ENCODE results near the gene VHLL. TPM values are rescaled to one million over a fixed set of nuclear protein-coding genes. Genes with fewer than 3 reads are reported as not detected.
"Not testable (repeated sequence)": the region's sequence is repeated elsewhere in the genome, so short reads cannot be mapped to it uniquely, and the experiment has no call there.

Gene VHLL
- total RNA-seq, 1 experiment from 2014 or later = 1.1 TPM

GRCh38 chr1:156337052-156337887, 38.2 kb upstream of the VHLL start:
- Histone ChIP-seq H3K9ac (ENCODE audit: low read length) (peak overlapping the region; percentile 94), H3K27ac (ENCODE audit: low read length) (peak overlapping the region; percentile 41), H3K79me2 (ENCODE audit: low read length) (peaks cover 56% of the 10 kb centered on the region), H3K9me2 (replicated peaks; ENCODE audit: low read length) (no peaks in the 10 kb centered on the region), H3K9me3 (ENCODE audit: low read length) (no peaks in the 10 kb centered on the region), H3K4me1 (ENCODE audit: insufficient read depth, low read length) (peaks cover 13% of the 10 kb centered on the region), H3F3A (ENCODE audit: low read length, unreplicated experiment) (no peaks in the 10 kb centered on the region), H2AFZ (ENCODE audit: low read length) (peak overlapping the region; percentile 52), H3K36me3 (ENCODE audit: low read depth, low read length) (peaks cover 33% of the 10 kb centered on the region), H3K27me3 (ENCODE audit: low read length) (no peaks in the 10 kb centered on the region), H3K4me2 (ENCODE audit: low read length) (peak overlapping the region; percentile 94), H4K20me1 (ENCODE audit: low read length) (peaks cover 37% of the 10 kb centered on the region), H3K4me3 (ENCODE audit: low read length) (peak overlapping the region; percentile 98)
- BruUV-seq (replicated peaks) = TSS peak; percentile 38
- ATAC-seq (no peak), DNase-seq (peak; percentile 20)
- intact Hi-C loops (cut with micrococcal nuclease) = no loop called here
- TF ChIP-seq EZH2 (IDR thresholded peaks at IDR 0.05; ENCODE audit: low read length, unreplicated experiment) = no peak
- TF ChIP-seq CTCF (conservative IDR thresholded peaks at IDR 0.05; ENCODE audit: low read depth, low read length) = no peak
- TF ChIP-seq EZH2phosphoT487 (IDR thresholded peaks at IDR 0.05; ENCODE audit: borderline replicate concordance, low read length) = no peak
- ChIA-PET CTCF (no interaction called here), POLR2A (ENCODE audit: unreplicated experiment) (no interaction called here)

GRCh38 chr1:156336242-156336641, 37.1 kb upstream of the VHLL start:
- TF ChIP-seq CTCF (conservative IDR thresholded peaks at IDR 0.05; ENCODE audit: low read depth, low read length) (peak; percentile 78), EZH2 (IDR thresholded peaks at IDR 0.05; ENCODE audit: low read length, unreplicated experiment) (no peak), EZH2phosphoT487 (IDR thresholded peaks at IDR 0.05; ENCODE audit: borderline replicate concordance, low read length) (no peak)
- peak overlapping the region; percentile 94 for H3K4me2 ChIP-seq (ENCODE audit: low read length)
- peaks cover 37% of the 10 kb centered on the region for H4K20me1 ChIP-seq (ENCODE audit: low read length)
- ChIA-PET CTCF (no interaction called here), POLR2A (ENCODE audit: unreplicated experiment) (no interaction called here)
- H3K27me3 ChIP-seq (ENCODE audit: low read length) = no peaks in the 10 kb centered on the region
- peak; percentile 31 for DNase-seq
- no peak overlapping the region for H3K27ac ChIP-seq (ENCODE audit: low read length)
- H3F3A ChIP-seq (ENCODE audit: low read length, unreplicated experiment) = no peaks in the 10 kb centered on the region
- ATAC-seq = no peak
- H3K9me3 ChIP-seq (ENCODE audit: low read length) = no peaks in the 10 kb centered on the region
- H2AFZ ChIP-seq (ENCODE audit: low read length) = no peak overlapping the region
- peak overlapping the region; percentile 94 for H3K9ac ChIP-seq (ENCODE audit: low read length)
- BruUV-seq (replicated peaks) = no TSS peak
- H3K9me2 ChIP-seq (replicated peaks; ENCODE audit: low read length) = no peaks in the 10 kb centered on the region
- H3K79me2 ChIP-seq (ENCODE audit: low read length) = peaks cover 60% of the 10 kb centered on the region
- H3K4me3 ChIP-seq (ENCODE audit: low read length) = peak overlapping the region; percentile 98
- H3K4me1 ChIP-seq (ENCODE audit: insufficient read depth, low read length) = peaks cover 13% of the 10 kb centered on the region
- intact Hi-C loops (cut with micrococcal nuclease) = no loop called here
- peaks cover 38% of the 10 kb centered on the region for H3K36me3 ChIP-seq (ENCODE audit: low read depth, low read length)

- H3K27me3 ChIP-seq (ENCODE audit: low read length); H2AFZ ChIP-seq (ENCODE audit: low read length); H3K27ac ChIP-seq (ENCODE audit: low read length); BruUV-seq (replicated peaks); POLR2A ChIA-PET (ENCODE audit: unreplicated experiment); H3K9ac ChIP-seq (ENCODE audit: low read length); H3F3A ChIP-seq (ENCODE audit: low read length, unreplicated experiment); H3K9me2 ChIP-seq (replicated peaks; ENCODE audit: low read length); H3K4me3 ChIP-seq (ENCODE audit: low read length); H3K9me3 ChIP-seq (ENCODE audit: low read length); H3K4me2 ChIP-seq (ENCODE audit: low read length); CTCF ChIA-PET; intact Hi-C loops (cut with micrococcal nuclease): not testable (repeated sequence)
- H3K4me1 ChIP-seq (ENCODE audit: insufficient read depth, low read length) = peaks cover 11% of the 10 kb centered on the region
- peaks cover 24% of the 10 kb centered on the region; the same call in 1 of the 2 replicates for H4K20me1 ChIP-seq (ENCODE audit: low read length)
- H3K36me3 ChIP-seq (ENCODE audit: low read depth, low read length) = peaks cover 64% of the 10 kb centered on the region
- ATAC-seq = peak; percentile 65
- peaks cover 18% of the 10 kb centered on the region for H3K79me2 ChIP-seq (ENCODE audit: low read length)
- peak; percentile 64 for DNase-seq
Measured at GRCh38 chr1:156323179-156323578, 24.1 kb upstream of the VHLL start.
